ENCODE results near the gene NDUFA13. TPM values are rescaled to one million over a fixed set of nuclear protein-coding genes. Genes with fewer than 3 reads are reported as not detected.

The NDUFA13 gene
- total and polyA plus RNA-seq, 12 donors: 17.0 to 558 (median 326) TPM

DNA sequence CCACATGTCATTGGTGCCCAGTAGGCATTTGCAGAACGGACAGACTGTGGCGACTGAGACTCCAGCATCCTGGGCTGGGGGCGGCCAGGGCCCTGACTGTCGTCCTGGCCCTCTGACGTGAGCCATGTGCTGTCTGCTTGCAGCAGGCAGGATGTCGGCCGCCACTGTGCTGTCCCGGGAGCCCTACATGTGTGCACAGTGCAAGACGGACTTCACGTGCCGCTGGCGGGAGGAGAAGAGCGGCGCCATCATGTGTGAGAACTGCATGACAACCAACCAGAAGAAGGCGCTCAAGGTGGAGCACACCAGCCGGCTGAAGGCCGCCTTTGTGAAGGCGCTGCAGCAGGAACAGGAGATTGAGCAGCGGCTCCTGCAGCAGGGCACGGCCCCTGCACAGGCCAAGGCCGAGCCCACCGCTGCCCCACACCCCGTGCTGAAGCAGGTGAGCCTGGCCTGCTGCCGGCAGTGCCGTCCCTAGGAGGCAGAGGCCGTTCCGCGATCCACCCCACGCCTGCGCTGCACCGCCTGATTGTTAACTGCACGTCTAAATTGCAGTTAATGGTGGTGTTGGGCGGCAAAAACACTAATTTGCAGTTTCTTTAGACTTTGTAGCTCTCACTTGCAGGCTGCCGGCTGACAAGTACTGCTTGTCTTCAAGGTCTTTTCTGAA, 14.9 kb upstream of the NDUFA13 start:
- intact Hi-C loops (cut with DNase I): no loop called here
- H3K4me1 ChIP-seq (replicated peaks in 1 of 2): no peaks in the 10 kb centered on the region
- no peaks in the 10 kb centered on the region for H3K9me3 ChIP-seq (replicated peaks in 1 of 3)
- no peaks in the 10 kb centered on the region for H3K27me3 ChIP-seq
- DNase-seq: no peak
- no peak overlapping the region for H3K27ac ChIP-seq
- H3K4me3 ChIP-seq: no peak overlapping the region
- peaks cover 0 to 81% of the 10 kb centered on the region in 2 donors for H3K36me3 ChIP-seq (replicated peaks in 1 of 2)
- 88 to 94% (median 91%) methylated on average over 27 to 34 of the region's 34 CpGs for WGBS, 4 donors
- TF ChIP-seq POLR2A (IDR thresholded peaks at IDR 0.05) (no peak), CTCF (IDR thresholded peaks at IDR 0.05) (no peak)

GRCh38 chr19:19501798-19502197, 14.2 kb upstream of the NDUFA13 start:
- H3K9me3 ChIP-seq (replicated peaks in 1 of 3): no peaks in the 10 kb centered on the region
- no peaks in the 10 kb centered on the region for H3K27me3 ChIP-seq
- DNase-seq: no peak
- no peaks in the 10 kb centered on the region for H3K4me1 ChIP-seq (replicated peaks in 1 of 2)
- H3K27ac ChIP-seq: no peak overlapping the region
- no peak for TF ChIP-seq POLR2A (IDR thresholded peaks at IDR 0.05)
- no peak for TF ChIP-seq CTCF (IDR thresholded peaks at IDR 0.05)
- intact Hi-C loops (cut with DNase I): no loop called here
- peaks cover 0 to 81% of the 10 kb centered on the region in 2 donors for H3K36me3 ChIP-seq (replicated peaks in 1 of 2)
- WGBS, 4 donors: 94 to 98% (median 96%) methylated on average over 22 to 26 of the region's 26 CpGs
- no peak overlapping the region for H3K4me3 ChIP-seq

GRCh38 chr19:19502281-19502680, 13.7 kb upstream of the NDUFA13 start:
- no peak overlapping the region for H3K27ac ChIP-seq
- 94 to 97% (median 95%) methylated on average over 15 to 19 of the region's 19 CpGs for WGBS, 4 donors
- no peaks in the 10 kb centered on the region for H3K9me3 ChIP-seq (replicated peaks in 1 of 3)
- TF ChIP-seq POLR2A (IDR thresholded peaks at IDR 0.05) (no peak), CTCF (IDR thresholded peaks at IDR 0.05) (no peak)
- no peaks in the 10 kb centered on the region for H3K27me3 ChIP-seq
- intact Hi-C loops (cut with DNase I): no loop called here
- no peak overlapping the region for H3K4me3 ChIP-seq
- no peaks in the 10 kb centered on the region for H3K4me1 ChIP-seq (replicated peaks in 1 of 2)
- DNase-seq: no peak
- H3K36me3 ChIP-seq (replicated peaks in 1 of 2): peaks cover 0 to 80% of the 10 kb centered on the region in 2 donors

GRCh38 chr19:19502808-19503602, 13.0 kb upstream of the NDUFA13 start:
- H3K4me3 ChIP-seq: no peak overlapping the region
- 89 to 91% (median 91%) methylated on average over 18 of the region's 18 CpGs for WGBS, 4 donors
- DNase-seq: no peak
- H3K4me1 ChIP-seq (replicated peaks in 1 of 2): no peaks in the 10 kb centered on the region
- H3K9me3 ChIP-seq (replicated peaks in 1 of 3): no peaks in the 10 kb centered on the region
- H3K36me3 ChIP-seq (replicated peaks in 1 of 2): peaks cover 0 to 76% of the 10 kb centered on the region in 2 donors
- H3K27me3 ChIP-seq: no peaks in the 10 kb centered on the region
- TF ChIP-seq CTCF (IDR thresholded peaks at IDR 0.05): no peak
- no peak for TF ChIP-seq POLR2A (IDR thresholded peaks at IDR 0.05)
- intact Hi-C loops (cut with DNase I): no loop called here
- H3K27ac ChIP-seq: no peak overlapping the region
